Liver (tissue), 9 donors: ENCODE measurements around the gene HOXA7. TPM values are rescaled to one million over a fixed set of nuclear protein-coding genes. Genes with fewer than 3 reads are reported as not detected.

Source experiments
- DNase-seq: peaks from one replicate; pipeline ENCODE4 v3.0.0-alpha.2; 2017; ENCODE audit warnings: low spot score
- H3K27ac ChIP-seq, 2 donors: one replicate each; pipeline ENCODE4 v1.7.0; 2013; ENCODE audit warnings: inconsistent platforms in 2 of 2, low read length in 2 of 2, control low read depth in 1 of 2, low read depth in 1 of 2, mild to moderate bottlenecking in 1 of 2
- H3K27me3 ChIP-seq, 4 donors: one replicate each; pipeline versions ENCODE4 v1.6.1 to v1.7.0; 2013; ENCODE audit warnings: low read length in 3 of 4, inconsistent platforms in 1 of 4, mild to moderate bottlenecking in 1 of 4, moderate library complexity in 1 of 4; ENCODE audit not compliant: control insufficient read depth in 4 of 4, insufficient read depth in 4 of 4
- H3K36me3 ChIP-seq, 4 donors: one replicate each; pipeline versions ENCODE4 v1.6.1 to v1.7.0; 2013; ENCODE audit warnings: low read length in 3 of 4, mild to moderate bottlenecking in 3 of 4, low read depth in 1 of 4, moderate library complexity in 1 of 4; ENCODE audit not compliant: control insufficient read depth in 4 of 4, insufficient read depth in 3 of 4
- H3K4me1 ChIP-seq, 4 donors: one replicate each; pipeline versions ENCODE4 v1.6.1 to v1.7.0; 2013; ENCODE audit warnings: low read length in 3 of 4, mild to moderate bottlenecking in 3 of 4, moderate library complexity in 1 of 4; ENCODE audit not compliant: control insufficient read depth in 4 of 4, insufficient read depth in 4 of 4
- H3K4me3 ChIP-seq, 3 donors: one replicate each; pipeline versions ENCODE4 v1.6.1 to v1.7.0; 2013; ENCODE audit warnings: low read length in 3 of 3, control low read depth in 1 of 3, low read depth in 1 of 3, mild to moderate bottlenecking in 1 of 3
- H3K9ac ChIP-seq, 2 donors: one replicate each; pipeline ENCODE4 v1.7.0; 2013; ENCODE audit warnings: low read length in 2 of 2, mild to moderate bottlenecking in 2 of 2, moderate library complexity in 2 of 2, control low read depth in 1 of 2, low read depth in 1 of 2
- H3K9me3 ChIP-seq, 4 donors: one replicate each; pipeline versions ENCODE4 v1.6.1 to v1.7.0; 2013; ENCODE audit warnings: low read length in 3 of 4; ENCODE audit not compliant: control insufficient read depth in 4 of 4
- ATF3 ChIP-seq: IDR thresholded peaks from 2 replicates; pipeline ENCODE4 v1.6.1; 2016; ENCODE audit warnings: antibody characterized with exemption
- CTCF ChIP-seq: fragments of 150-350 bp; IDR thresholded peaks from 2 replicates; pipeline ENCODE4 v1.5.1; 2017; ENCODE audit warnings: improper control_type of control experiment, low read depth, low read length; ENCODE audit not compliant: missing input control
- FOXA2 ChIP-seq: IDR thresholded peaks from 2 replicates; pipeline ENCODE4 v1.6.1; 2016; ENCODE audit warnings: antibody characterized with exemption
- GABPA ChIP-seq, 2 donors: IDR thresholded peaks in 1 of 2; conservative IDR thresholded peaks in 1 of 2; 2 replicates each; pipeline ENCODE4 v1.6.1; 2016; ENCODE audit warnings: antibody characterized with exemption in 2 of 2, mild to moderate bottlenecking in 1 of 2, moderate library complexity in 1 of 2
- HNF4G ChIP-seq: IDR thresholded peaks from 2 replicates; pipeline ENCODE4 v1.6.1; 2016; ENCODE audit warnings: antibody characterized with exemption
- JUND ChIP-seq, 2 donors: IDR thresholded peaks; 2 replicates each; pipeline ENCODE4 v1.6.1; 2016; ENCODE audit warnings: antibody characterized with exemption in 2 of 2
- MAX ChIP-seq: IDR thresholded peaks from 2 replicates; pipeline ENCODE4 v1.6.1; 2016; ENCODE audit warnings: antibody characterized with exemption
- NR2F2 ChIP-seq: IDR thresholded peaks from 2 replicates; pipeline ENCODE4 v1.6.1; 2016; ENCODE audit warnings: antibody characterized with exemption
- RXRA ChIP-seq, 2 donors: IDR thresholded peaks; 2 replicates each; pipeline ENCODE4 v1.6.1; 2017 to 2018; ENCODE audit warnings: antibody characterized with exemption in 2 of 2, mild to moderate bottlenecking in 1 of 2
- TAF1 ChIP-seq: conservative IDR thresholded peaks from 2 replicates; pipeline ENCODE4 v1.6.1; 2016; ENCODE audit warnings: antibody characterized with exemption, mild to moderate bottlenecking
- YY1 ChIP-seq: IDR thresholded peaks from 2 replicates; pipeline ENCODE4 v1.6.1; 2016; ENCODE audit warnings: antibody characterized with exemption, mild to moderate bottlenecking
- ZBTB33 ChIP-seq: IDR thresholded peaks from 2 replicates; pipeline ENCODE4 v1.6.1; 2016; ENCODE audit warnings: antibody characterized with exemption
- WGBS: extraction: QIAGEN DNeasy Blood & Tissue Kit; methylation state at CpG from one replicate; pipeline ENCODE4 v1.1.7; 2013; 5-methylcytosine and 5-hydroxymethylcytosine counted together
- polyA plus RNA-seq, 2 donors: library from polyadenylated mRNA; stranded (reverse) in 1 of 2; unstranded in 1 of 2; fragments of 200-250 nt in 1 of 2; fragments of >200 nt in 1 of 2; fragmentation: Nextera tagmentation in 1 of 2; extraction: Ambion mirVana in 1 of 2; gene quantifications; one replicate each; pipeline versions ENCODE4 v1.2.1 to v1.2.3, GENCODE V29; 2013 to 2015
- total RNA-seq, 2 donors: library from RNA; depleted of rRNA; stranded (reverse); fragments of >200 nt; gene quantifications; one replicate each; pipeline ENCODE4 v1.2.3, GENCODE V29; 2014
- donor health status: healthy.
- donor health status: healthy.
- donor health status: healthy.
- donor health status: healthy.
- donor health status: healthy.

The HOXA7 gene
- total and polyA plus RNA-seq, 4 donors, result under 0.01 to 0.05 TPM; not detected in 2

GRCh38 chr7:27141923-27142579 is 14.4 kb downstream of the HOXA7 start:
- peak overlapping the region in 1 of 2 donors; percentile 72 for H3K27ac ChIP-seq
- peaks cover 4 to 30% (median 15%) of the 10 kb centered on the region in 4 donors for H3K27me3 ChIP-seq
- 23% methylated on average over 30 of the region's 30 CpGs for WGBS
- H3K36me3 ChIP-seq, result no peaks in the 10 kb centered on the region
- peaks cover 0 to 14% (median 8%) of the 10 kb centered on the region in 4 donors for H3K4me1 ChIP-seq
- no peak overlapping the region for H3K9ac ChIP-seq
- no peak for TF ChIP-seq RXRA (IDR thresholded peaks at IDR 0.05)
- TF ChIP-seq CTCF, result peak; percentile 2
- peaks cover 0 to 11% (median 0%) of the 10 kb centered on the region in 4 donors for H3K9me3 ChIP-seq
- peak overlapping the region in 1 of 3 donors; percentile 45 for H3K4me3 ChIP-seq
- no peak for DNase-seq

- no peak overlapping the region for H3K9ac ChIP-seq
Measured at GRCh38 chr7:27141137-27141922, 15.1 kb downstream of the HOXA7 start.

More at GRCh38 chr7:27141137-27141922, 15.1 kb downstream of the HOXA7 start:
- Histone ChIP-seq H3K36me3 (no peaks in the 10 kb centered on the region), H3K4me3 (no peak overlapping the region), H3K4me1 (peaks cover 0 to 14% (median 8%) of the 10 kb centered on the region in 4 donors), H3K27ac (no peak overlapping the region), H3K9me3 (peaks cover 0 to 11% (median 0%) of the 10 kb centered on the region in 4 donors), H3K27me3 (peaks cover 6 to 27% (median 14%) of the 10 kb centered on the region in 4 donors)
- TF ChIP-seq RXRA (IDR thresholded peaks at IDR 0.05) (no peak), ATF3 (no peak), HNF4G (no peak), NR2F2 (no peak), TAF1 (no peak), GABPA (IDR thresholded peaks at IDR 0.05 in 1 of 2, conservative IDR thresholded peaks at IDR 0.05 in 1 of 2) (no peak), YY1 (no peak), ZBTB33 (no peak), FOXA2 (no peak), JUND (IDR thresholded peaks at IDR 0.05) (no peak), MAX (no peak)
- DNase-seq, result no peak
- WGBS, result 34% methylated on average over 18 of the region's 18 CpGs
